ENCODE measurements around the gene TARBP2.
A peak's percentile ranks its signal among the peaks of the same experiment; 100 is the strongest.

TARBP2 gene, protein sequence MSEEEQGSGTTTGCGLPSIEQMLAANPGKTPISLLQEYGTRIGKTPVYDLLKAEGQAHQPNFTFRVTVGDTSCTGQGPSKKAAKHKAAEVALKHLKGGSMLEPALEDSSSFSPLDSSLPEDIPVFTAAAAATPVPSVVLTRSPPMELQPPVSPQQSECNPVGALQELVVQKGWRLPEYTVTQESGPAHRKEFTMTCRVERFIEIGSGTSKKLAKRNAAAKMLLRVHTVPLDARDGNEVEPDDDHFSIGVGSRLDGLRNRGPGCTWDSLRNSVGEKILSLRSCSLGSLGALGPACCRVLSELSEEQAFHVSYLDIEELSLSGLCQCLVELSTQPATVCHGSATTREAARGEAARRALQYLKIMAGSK

DNA sequence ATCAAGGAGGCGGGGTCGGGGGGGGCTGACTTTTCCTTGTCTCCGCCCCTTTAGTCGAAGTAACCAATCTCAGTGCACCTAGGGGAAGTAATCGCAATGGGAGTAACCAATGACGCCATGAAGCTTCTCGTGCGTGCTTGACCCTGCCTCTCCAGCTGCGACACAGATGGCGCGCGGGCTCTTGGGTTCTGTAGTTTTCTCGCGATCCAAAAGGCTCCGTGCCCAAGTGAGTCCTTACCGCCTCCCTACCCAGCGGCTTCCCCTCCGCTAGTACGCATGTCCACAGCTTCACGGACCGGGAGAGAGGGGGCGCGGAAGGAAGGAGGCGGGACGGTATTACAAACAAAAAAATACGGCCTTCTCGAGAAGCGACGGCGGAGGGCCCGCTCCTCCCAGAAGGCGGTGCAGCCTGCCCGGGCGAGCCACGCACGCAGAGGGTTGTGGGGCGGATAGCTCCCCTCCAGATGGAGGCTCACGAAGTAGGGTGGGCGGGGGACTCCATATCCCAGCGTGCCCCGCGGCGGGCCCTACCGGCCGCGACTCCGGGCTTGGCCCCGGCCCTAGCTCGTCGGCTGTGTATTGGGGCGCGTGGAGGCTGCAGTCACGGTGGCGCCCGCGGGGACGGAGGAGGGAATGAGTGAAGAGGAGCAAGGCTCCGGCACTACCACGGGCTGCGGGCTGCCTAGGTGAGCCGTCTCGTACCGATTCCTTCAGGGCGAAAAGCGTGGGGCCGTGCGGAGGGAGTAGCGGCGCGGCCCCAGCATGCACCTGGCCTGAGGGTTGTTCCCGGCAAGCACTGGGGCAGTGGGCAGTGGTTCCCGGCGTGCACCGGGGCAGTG is at the start of gene TARBP2:
Gene TARBP2 (plus strand): TSS at position 508 of the 839 bp plus-strand sequence. CDS start 126 bp downstream, at position 634.
- Histone ChIP-seq H3K4me1 (peaks cover 23% of the 10 kb centered on the region), H3K9me3 (ENCODE audit: control insufficient read depth, low read length) (no peaks in the 10 kb centered on the region)

DNA sequence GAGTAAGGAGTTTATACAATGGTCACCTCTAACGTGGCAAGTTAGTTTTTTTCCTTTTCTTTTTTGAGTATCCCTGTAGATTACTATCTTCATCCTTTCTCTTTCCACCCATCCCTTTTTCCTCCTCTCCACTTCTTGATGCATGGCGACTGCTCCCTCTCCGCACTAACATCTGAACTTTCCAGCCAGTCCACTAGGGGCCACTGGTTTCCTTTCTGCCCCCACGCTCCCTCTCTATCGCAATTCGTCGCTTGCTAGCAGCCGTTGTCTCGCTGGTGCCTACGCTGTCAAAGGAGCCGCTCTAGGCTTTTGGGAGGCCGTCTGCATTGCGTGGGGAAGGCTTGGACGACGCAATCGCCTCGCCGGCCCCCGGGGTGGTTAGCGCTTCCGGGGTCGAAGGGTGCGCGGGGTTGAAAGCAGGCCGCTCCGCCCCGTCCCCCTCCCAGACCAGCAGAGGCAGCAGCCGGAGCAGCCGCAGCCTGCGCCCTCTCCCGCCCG is 49.4 kb upstream of the TARBP2 start, which contains the start of gene PCBP2:
Gene PCBP2 (plus strand): TSS at position 442 of the 498 bp plus-strand sequence. CDS start 2,699 bp downstream, outside the sequence.
- H3K4me3 ChIP-seq (ENCODE audit: low read depth, low read length), result peak within 1 kb of the TSS; percentile 92
- peak within 1 kb of the TSS; percentile 53 for H2AFZ ChIP-seq
- H3K4me1 ChIP-seq, result peaks cover 17% of the 10 kb centered on the region
- peak within 1 kb of the TSS; percentile 95 for H3K27ac ChIP-seq
- peak within 1 kb of the TSS; percentile 92 for H3K9ac ChIP-seq
- no peaks in the 10 kb centered on the region for H3K27me3 ChIP-seq (ENCODE audit: control insufficient read depth, insufficient read depth, low read length)
- H3K9me3 ChIP-seq (ENCODE audit: control insufficient read depth, low read length), result no peaks in the 10 kb centered on the region
- peak within 1 kb of the TSS; percentile 42 for H3K4me2 ChIP-seq (ENCODE audit: low read length)
- peaks cover 32% of the 10 kb centered on the region for H3K79me2 ChIP-seq
- H3K36me3 ChIP-seq (ENCODE audit: control insufficient read depth, insufficient read depth, low read length), result no peaks in the 10 kb centered on the region
- peak; percentile 91 for TF ChIP-seq CTCF (IDR thresholded peaks at IDR 0.05)

More for the DNA sequence above, at the start of gene TARBP2:
- peak within 1 kb of the TSS; percentile 90 for H3K4me2 ChIP-seq (ENCODE audit: low read length)
- H3K4me3 ChIP-seq (ENCODE audit: low read depth, low read length), result peak within 1 kb of the TSS; percentile 85
- no peaks in the 10 kb centered on the region for H3K27me3 ChIP-seq (ENCODE audit: control insufficient read depth, insufficient read depth, low read length)
- TF ChIP-seq CTCF (IDR thresholded peaks at IDR 0.05), result no peak
- H3K27ac ChIP-seq, result peak within 1 kb of the TSS; percentile 99
- H3K36me3 ChIP-seq (ENCODE audit: control insufficient read depth, insufficient read depth, low read length), result no peaks in the 10 kb centered on the region
- peaks cover 2% of the 10 kb centered on the region for H3K79me2 ChIP-seq
- H3K9ac ChIP-seq, result peak within 1 kb of the TSS; percentile 91
- H2AFZ ChIP-seq, result peak within 1 kb of the TSS; percentile 99

- H2AFZ ChIP-seq, result peak overlapping the region; percentile 53
- peak overlapping the region; percentile 92 for H3K4me3 ChIP-seq (ENCODE audit: low read depth, low read length)
- peaks cover 34% of the 10 kb centered on the region for H3K79me2 ChIP-seq
- H3K9ac ChIP-seq, result peak overlapping the region; percentile 92
- peak; percentile 51 for TF ChIP-seq CTCF (IDR thresholded peaks at IDR 0.05)
- peak overlapping the region; percentile 95 for H3K27ac ChIP-seq
- no peaks in the 10 kb centered on the region for H3K9me3 ChIP-seq (ENCODE audit: control insufficient read depth, low read length)
- H3K36me3 ChIP-seq (ENCODE audit: control insufficient read depth, insufficient read depth, low read length), result no peaks in the 10 kb centered on the region
- peak overlapping the region; percentile 42 for H3K4me2 ChIP-seq (ENCODE audit: low read length)
- peaks cover 17% of the 10 kb centered on the region for H3K4me1 ChIP-seq
- no peaks in the 10 kb centered on the region for H3K27me3 ChIP-seq (ENCODE audit: control insufficient read depth, insufficient read depth, low read length)
These were observed 48.7 kb upstream of the TARBP2 start for GRCh38 chr12:53452159-53453077.

- Histone ChIP-seq H3K27ac (no peak overlapping the region), H3K36me3 (ENCODE audit: control insufficient read depth, insufficient read depth, low read length) (no peaks in the 10 kb centered on the region), H3K4me3 (ENCODE audit: low read depth, low read length) (peak overlapping the region; percentile 92), H3K27me3 (ENCODE audit: control insufficient read depth, insufficient read depth, low read length) (no peaks in the 10 kb centered on the region), H2AFZ (no peak overlapping the region), H3K79me2 (peaks cover 39% of the 10 kb centered on the region), H3K9me3 (ENCODE audit: control insufficient read depth, low read length) (no peaks in the 10 kb centered on the region), H3K4me1 (peaks cover 17% of the 10 kb centered on the region), H3K9ac (no peak overlapping the region), H3K4me2 (ENCODE audit: low read length) (peak overlapping the region; percentile 42)
- TF ChIP-seq CTCF (IDR thresholded peaks at IDR 0.05), result no peak
These were observed 47.0 kb upstream of the TARBP2 start for GRCh38 chr12:53453953-53454640.
